Vagina (tissue), 2 donors: ENCODE data around the gene DLG2.

Experiments
- CTCF ChIP-seq, 3 experiments: fragments of 450-650 bp in 2 of 3; fragments of 200-600 bp in 1 of 3; sonication (generic) in 1 of 3; IDR thresholded peaks; one replicate each; pipeline ENCODE4 v1.5.1; 2017 to 2019; ENCODE audit warnings: antibody characterized with exemption in 3 of 3, mild to moderate bottlenecking in 2 of 3, moderate library complexity in 2 of 3
- POLR2AphosphoS5 ChIP-seq, 2 donors: sonication (generic); formaldehyde crosslinking; IDR thresholded peaks; one replicate each; pipeline ENCODE4 v1.9.0; 2017; ENCODE audit warnings: antibody characterized with exemption in 2 of 2, mild to moderate bottlenecking in 2 of 2, low read depth in 1 of 2; ENCODE audit not compliant: insufficient read depth in 1 of 2

DNA sequence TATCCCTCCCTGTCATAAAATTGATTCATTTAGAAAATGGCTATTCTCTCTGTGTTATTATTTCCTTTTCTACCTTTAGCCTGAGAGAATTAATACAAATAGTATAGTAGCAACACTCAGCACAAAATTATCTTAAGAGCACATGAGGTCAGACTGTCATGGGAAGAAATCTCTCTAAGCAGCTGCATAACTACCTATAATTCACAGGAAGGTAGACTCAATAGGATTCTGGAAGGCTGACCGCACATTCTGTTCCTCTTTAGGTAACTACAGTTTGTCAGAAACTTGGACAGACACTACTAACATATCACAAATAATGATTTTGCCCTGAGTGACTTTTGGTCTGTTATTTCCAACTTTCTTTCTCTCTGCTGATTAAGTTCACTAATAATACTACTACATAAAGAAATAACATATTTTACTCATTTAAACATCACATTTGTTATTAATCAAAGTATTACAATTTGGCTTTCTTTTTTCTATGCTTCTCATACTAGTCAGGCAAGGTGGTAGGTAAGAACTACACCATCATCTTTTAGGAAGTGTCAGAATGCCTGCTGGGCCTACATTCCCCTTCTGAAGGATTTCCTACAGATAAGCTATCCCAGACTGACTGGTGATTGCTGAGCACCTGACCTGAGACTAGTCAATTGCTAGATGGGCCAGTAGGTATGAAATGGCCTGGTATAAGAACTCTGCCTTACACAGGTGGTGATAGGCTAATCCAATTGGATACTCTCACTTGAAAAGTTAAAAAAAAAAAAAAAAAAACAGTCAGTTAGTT lies 325.1 kb downstream of the DLG2 start:
- TF ChIP-seq CTCF (IDR thresholded peaks at IDR 0.05) (no peak), POLR2AphosphoS5 (IDR thresholded peaks at IDR 0.05; ENCODE audit: insufficient read depth in 1 of 2, low read depth in 1 of 2) (no peak)
